ENCODE results near the gene TLCD3B. TPM values are rescaled to one million over a fixed set of nuclear protein-coding genes. Genes with fewer than 3 reads are reported as not detected.

Gene TLCD3B
- total and polyA plus RNA-seq, 4 donors = 0.05 to 0.65 TPM; not detected in 2

- TF ChIP-seq EGR1 (IDR thresholded peaks at IDR 0.05; ENCODE audit: low read depth in 2 of 2) (no peak), NR2F2 (IDR thresholded peaks at IDR 0.05) (no peak), RAD21 (IDR thresholded peaks at IDR 0.05) (no peak), FOXA1 (IDR thresholded peaks at IDR 0.05) (no peak)
- TF ChIP-seq, protein P1, sequence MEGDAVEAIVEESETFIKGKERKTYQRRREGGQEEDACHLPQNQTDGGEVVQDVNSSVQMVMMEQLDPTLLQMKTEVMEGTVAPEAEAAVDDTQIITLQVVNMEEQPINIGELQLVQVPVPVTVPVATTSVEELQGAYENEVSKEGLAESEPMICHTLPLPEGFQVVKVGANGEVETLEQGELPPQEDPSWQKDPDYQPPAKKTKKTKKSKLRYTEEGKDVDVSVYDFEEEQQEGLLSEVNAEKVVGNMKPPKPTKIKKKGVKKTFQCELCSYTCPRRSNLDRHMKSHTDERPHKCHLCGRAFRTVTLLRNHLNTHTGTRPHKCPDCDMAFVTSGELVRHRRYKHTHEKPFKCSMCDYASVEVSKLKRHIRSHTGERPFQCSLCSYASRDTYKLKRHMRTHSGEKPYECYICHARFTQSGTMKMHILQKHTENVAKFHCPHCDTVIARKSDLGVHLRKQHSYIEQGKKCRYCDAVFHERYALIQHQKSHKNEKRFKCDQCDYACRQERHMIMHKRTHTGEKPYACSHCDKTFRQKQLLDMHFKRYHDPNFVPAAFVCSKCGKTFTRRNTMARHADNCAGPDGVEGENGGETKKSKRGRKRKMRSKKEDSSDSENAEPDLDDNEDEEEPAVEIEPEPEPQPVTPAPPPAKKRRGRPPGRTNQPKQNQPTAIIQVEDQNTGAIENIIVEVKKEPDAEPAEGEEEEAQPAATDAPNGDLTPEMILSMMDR (IDR thresholded peaks at IDR 0.05; ENCODE audit: low read depth, low read length, missing input control) = no peak
Observed at GRCh38 chr16:29991571-29991904, 39.5 kb downstream of the TLCD3B start (continued).

DNA sequence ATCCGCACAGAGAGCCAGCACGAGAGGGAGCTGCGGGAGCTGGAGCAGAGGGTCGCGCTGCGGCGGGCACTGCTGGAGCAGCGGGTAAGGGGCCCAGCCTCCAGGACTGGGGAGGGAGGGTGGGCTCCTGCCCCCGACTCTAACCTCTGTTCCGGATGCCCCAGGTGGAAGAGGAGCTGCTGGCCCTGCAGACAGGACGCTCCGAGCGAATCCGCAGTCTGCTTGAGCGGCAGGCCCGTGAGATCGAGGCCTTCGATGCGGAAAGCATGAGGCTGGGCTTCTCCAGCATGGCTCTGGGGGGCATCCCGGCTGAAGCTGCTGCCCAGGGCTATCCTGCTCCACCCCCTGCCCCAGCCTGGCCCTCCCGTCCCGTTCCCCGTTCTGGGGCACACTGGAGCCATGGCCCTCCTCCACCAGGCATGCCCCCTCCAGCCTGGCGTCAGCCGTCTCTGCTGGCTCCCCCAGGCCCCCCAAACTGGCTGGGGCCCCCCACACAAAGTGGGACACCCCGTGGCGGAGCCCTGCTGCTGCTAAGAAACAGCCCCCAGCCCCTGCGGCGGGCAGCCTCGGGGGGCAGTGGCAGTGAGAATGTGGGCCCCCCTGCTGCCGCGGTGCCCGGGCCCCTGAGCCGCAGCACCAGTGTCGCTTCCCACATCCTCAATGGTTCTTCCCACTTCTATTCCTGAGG, 40.0 kb downstream of the TLCD3B start:
- 96% methylated on average over 35 of the region's 35 CpGs for WGBS
- Histone ChIP-seq H3K9ac (ENCODE audit: low read depth in 1 of 2, low read length in 2 of 2) (no peak overlapping the region), H3K9me3 (ENCODE audit: control insufficient read depth in 4 of 4, low read length in 3 of 4) (no peaks in the 10 kb centered on the region), H3K36me3 (ENCODE audit: control insufficient read depth in 4 of 4, insufficient read depth in 3 of 4, low read depth in 1 of 4, low read length in 3 of 4) (peaks cover 15 to 64% (median 29%) of the 10 kb centered on the region in 4 donors), H3K4me1 (ENCODE audit: control insufficient read depth in 4 of 4, insufficient read depth in 4 of 4, low read length in 3 of 4) (peaks cover 2 to 17% (median 11%) of the 10 kb centered on the region in 4 donors), H3K27me3 (ENCODE audit: control insufficient read depth in 4 of 4, insufficient read depth in 4 of 4, low read length in 3 of 4) (no peaks in the 10 kb centered on the region), H3K4me3 (ENCODE audit: low read depth in 1 of 3, low read length in 3 of 3) (no peak overlapping the region), H3K27ac (ENCODE audit: low read depth in 1 of 2, low read length in 2 of 2) (no peak overlapping the region)
- TF ChIP-seq SP1 (IDR thresholded peaks at IDR 0.05) (no peak), RXRA (IDR thresholded peaks at IDR 0.05) (no peak), GABPA (IDR thresholded peaks at IDR 0.05 in 1 of 2, conservative IDR thresholded peaks at IDR 0.05 in 1 of 2) (no peak), EGR1 (IDR thresholded peaks at IDR 0.05; ENCODE audit: low read depth in 2 of 2) (no peak), JUND (IDR thresholded peaks at IDR 0.05) (no peak), FOXA1 (IDR thresholded peaks at IDR 0.05) (no peak), HNF4G (IDR thresholded peaks at IDR 0.05) (no peak), RAD21 (IDR thresholded peaks at IDR 0.05) (no peak), FOXA2 (IDR thresholded peaks at IDR 0.05) (no peak), NR2F2 (IDR thresholded peaks at IDR 0.05) (no peak), YY1 (IDR thresholded peaks at IDR 0.05) (no peak)
- TF ChIP-seq, protein P1 (IDR thresholded peaks at IDR 0.05; ENCODE audit: low read depth, low read length, missing input control) = no peak
- DNase-seq (ENCODE audit: low spot score) = no peak

DNA sequence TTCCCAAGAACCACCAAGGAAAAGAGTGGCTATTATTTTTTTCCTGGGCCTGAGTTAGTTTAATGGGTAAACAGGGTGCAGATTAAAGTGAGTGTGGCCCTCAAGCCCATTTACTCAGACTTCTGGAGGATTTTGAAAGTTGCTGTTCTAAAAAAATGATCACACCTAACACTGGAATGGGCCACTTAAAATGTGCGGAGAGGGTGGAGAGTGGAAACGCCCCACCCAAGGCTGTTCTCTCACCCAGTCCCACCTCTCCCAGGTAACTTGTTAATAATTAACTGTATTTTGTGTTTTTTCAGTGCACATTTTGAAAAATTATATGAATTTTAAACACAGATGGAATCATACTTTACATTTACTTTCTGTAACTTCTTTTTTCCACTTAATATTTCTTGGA, 41.0 kb downstream of the TLCD3B start:
- no peaks in the 10 kb centered on the region for H3K9me3 ChIP-seq (ENCODE audit: control insufficient read depth in 4 of 4, low read length in 3 of 4)
- no peak for DNase-seq (ENCODE audit: low spot score)
- no peak overlapping the region for H3K4me3 ChIP-seq (ENCODE audit: low read depth in 1 of 3, low read length in 3 of 3)
- WGBS = 80% methylated on average over 2 of the region's 2 CpGs
- H3K27ac ChIP-seq (ENCODE audit: low read depth in 1 of 2, low read length in 2 of 2) = no peak overlapping the region
- H3K9ac ChIP-seq (ENCODE audit: low read depth in 1 of 2, low read length in 2 of 2) = no peak overlapping the region
- peaks cover 20 to 74% (median 37%) of the 10 kb centered on the region in 4 donors for H3K36me3 ChIP-seq (ENCODE audit: control insufficient read depth in 4 of 4, insufficient read depth in 3 of 4, low read depth in 1 of 4, low read length in 3 of 4)
- H3K27me3 ChIP-seq (ENCODE audit: control insufficient read depth in 4 of 4, insufficient read depth in 4 of 4, low read length in 3 of 4) = no peaks in the 10 kb centered on the region
- H3K4me1 ChIP-seq (ENCODE audit: control insufficient read depth in 4 of 4, insufficient read depth in 4 of 4, low read length in 3 of 4) = peaks cover 2 to 13% (median 8%) of the 10 kb centered on the region in 4 donors
- TF ChIP-seq FOXA2 (IDR thresholded peaks at IDR 0.05) (no peak), NR2F2 (IDR thresholded peaks at IDR 0.05) (no peak), RXRA (IDR thresholded peaks at IDR 0.05) (no peak), HNF4G (IDR thresholded peaks at IDR 0.05) (no peak), SP1 (IDR thresholded peaks at IDR 0.05) (no peak), GABPA (IDR thresholded peaks at IDR 0.05 in 1 of 2, conservative IDR thresholded peaks at IDR 0.05 in 1 of 2) (no peak), JUND (IDR thresholded peaks at IDR 0.05) (no peak), YY1 (IDR thresholded peaks at IDR 0.05) (no peak), TAF1 (conservative IDR thresholded peaks at IDR 0.05) (no peak), HNF4A (conservative IDR thresholded peaks at IDR 0.05) (no peak), REST (IDR thresholded peaks at IDR 0.05) (no peak), ATF3 (IDR thresholded peaks at IDR 0.05) (no peak), MAX (IDR thresholded peaks at IDR 0.05) (no peak), FOXA1 (IDR thresholded peaks at IDR 0.05) (no peak), RAD21 (IDR thresholded peaks at IDR 0.05) (no peak)
- TF ChIP-seq, protein P2, sequence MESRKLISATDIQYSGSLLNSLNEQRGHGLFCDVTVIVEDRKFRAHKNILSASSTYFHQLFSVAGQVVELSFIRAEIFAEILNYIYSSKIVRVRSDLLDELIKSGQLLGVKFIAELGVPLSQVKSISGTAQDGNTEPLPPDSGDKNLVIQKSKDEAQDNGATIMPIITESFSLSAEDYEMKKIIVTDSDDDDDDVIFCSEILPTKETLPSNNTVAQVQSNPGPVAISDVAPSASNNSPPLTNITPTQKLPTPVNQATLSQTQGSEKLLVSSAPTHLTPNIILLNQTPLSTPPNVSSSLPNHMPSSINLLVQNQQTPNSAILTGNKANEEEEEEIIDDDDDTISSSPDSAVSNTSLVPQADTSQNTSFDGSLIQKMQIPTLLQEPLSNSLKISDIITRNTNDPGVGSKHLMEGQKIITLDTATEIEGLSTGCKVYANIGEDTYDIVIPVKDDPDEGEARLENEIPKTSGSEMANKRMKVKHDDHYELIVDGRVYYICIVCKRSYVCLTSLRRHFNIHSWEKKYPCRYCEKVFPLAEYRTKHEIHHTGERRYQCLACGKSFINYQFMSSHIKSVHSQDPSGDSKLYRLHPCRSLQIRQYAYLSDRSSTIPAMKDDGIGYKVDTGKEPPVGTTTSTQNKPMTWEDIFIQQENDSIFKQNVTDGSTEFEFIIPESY (IDR thresholded peaks at IDR 0.05) = no peak
